Neural progenitor cell (in vitro differentiated cells): ENCODE data around the gene IL25.

ENCODE experiments used
- EZH2 ChIP-seq: fragments of 200-600 bp; sonication (generic); IDR thresholded peaks from 2 replicates; pipeline ENCODE4 v1.6.1; 2017; ENCODE audit warnings: antibody characterized with exemption, mild to moderate bottlenecking, moderate library complexity
- EZH2phosphoT487 ChIP-seq: fragments of 200-600 bp; sonication (generic); IDR thresholded peaks from 2 replicates; pipeline ENCODE4 v1.6.1; 2017; ENCODE audit warnings: antibody characterized with exemption
- TF ChIP-seq, protein P1 (sequence below): fragments of 200-600 bp; sonication (generic); IDR thresholded peaks from 2 replicates; pipeline ENCODE4 v1.5.1; 2017; ENCODE audit warnings: antibody characterized with exemption, mild to moderate bottlenecking

- TF ChIP-seq, protein P1, sequence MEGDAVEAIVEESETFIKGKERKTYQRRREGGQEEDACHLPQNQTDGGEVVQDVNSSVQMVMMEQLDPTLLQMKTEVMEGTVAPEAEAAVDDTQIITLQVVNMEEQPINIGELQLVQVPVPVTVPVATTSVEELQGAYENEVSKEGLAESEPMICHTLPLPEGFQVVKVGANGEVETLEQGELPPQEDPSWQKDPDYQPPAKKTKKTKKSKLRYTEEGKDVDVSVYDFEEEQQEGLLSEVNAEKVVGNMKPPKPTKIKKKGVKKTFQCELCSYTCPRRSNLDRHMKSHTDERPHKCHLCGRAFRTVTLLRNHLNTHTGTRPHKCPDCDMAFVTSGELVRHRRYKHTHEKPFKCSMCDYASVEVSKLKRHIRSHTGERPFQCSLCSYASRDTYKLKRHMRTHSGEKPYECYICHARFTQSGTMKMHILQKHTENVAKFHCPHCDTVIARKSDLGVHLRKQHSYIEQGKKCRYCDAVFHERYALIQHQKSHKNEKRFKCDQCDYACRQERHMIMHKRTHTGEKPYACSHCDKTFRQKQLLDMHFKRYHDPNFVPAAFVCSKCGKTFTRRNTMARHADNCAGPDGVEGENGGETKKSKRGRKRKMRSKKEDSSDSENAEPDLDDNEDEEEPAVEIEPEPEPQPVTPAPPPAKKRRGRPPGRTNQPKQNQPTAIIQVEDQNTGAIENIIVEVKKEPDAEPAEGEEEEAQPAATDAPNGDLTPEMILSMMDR, result no peak
- TF ChIP-seq EZH2phosphoT487, result no peak
- TF ChIP-seq EZH2, result no peak
Observed at GRCh38 chr14:23407516-23408306, 35.1 kb downstream of the IL25 start, which contains the start of gene MYH6.
